ENCODE data around the gene RERE.
"Not testable (repeated sequence)": the region's sequence is repeated elsewhere in the genome, so short reads cannot be mapped to it uniquely, and the experiment has no call there.

Gene RERE

GRCh38 chr1:8390707-8391106, 426.7 kb downstream of the RERE start:
- no peak for DNase-seq

- no peak for DNase-seq
Measured at GRCh38 chr1:8389958-8390535, 427.4 kb downstream of the RERE start.

GRCh38 chr1:8388732-8389562, 428.5 kb downstream of the RERE start:
- no peak for DNase-seq

- no peak for DNase-seq
Measured at GRCh38 chr1:8386247-8386646, 431.2 kb downstream of the RERE start.

GRCh38 chr1:8384577-8384976, 432.9 kb downstream of the RERE start:
- DNase-seq = no peak

GRCh38 chr1:8384088-8384487, 433.4 kb downstream of the RERE start:
- DNase-seq = no peak

GRCh38 chr1:8382608-8383505, 434.6 kb downstream of the RERE start:
- no peak for DNase-seq

- no peak for DNase-seq
Measured at GRCh38 chr1:8382051-8382505, 435.4 kb downstream of the RERE start.

- no peak for DNase-seq
Measured at GRCh38 chr1:8381618-8382017, 435.8 kb downstream of the RERE start.

GRCh38 chr1:8380310-8380709, 437.1 kb downstream of the RERE start:
- DNase-seq = not testable (repeated sequence)

GRCh38 chr1:8379513-8380186, 437.8 kb downstream of the RERE start:
- no peak for DNase-seq

GRCh38 chr1:8378981-8379470, 438.4 kb downstream of the RERE start:
- no peak for DNase-seq

- no peak for DNase-seq
Measured at GRCh38 chr1:8378178-8378577, 439.3 kb downstream of the RERE start.

- DNase-seq = no peak
Measured at GRCh38 chr1:8377271-8377981, 440.0 kb downstream of the RERE start.

- no peak for DNase-seq
Measured at GRCh38 chr1:8376358-8376840, 441.0 kb downstream of the RERE start.

GRCh38 chr1:8374812-8375211, 442.6 kb downstream of the RERE start:
- peak in 1 of 2 experiments; percentile 30 for DNase-seq

- no peak for DNase-seq
Measured at GRCh38 chr1:8374356-8374755, 443.1 kb downstream of the RERE start.

GRCh38 chr1:8373581-8374241, 443.7 kb downstream of the RERE start:
- no peak for DNase-seq

GRCh38 chr1:8373125-8373524, 444.3 kb downstream of the RERE start:
- no peak for DNase-seq

- DNase-seq = no peak
Measured at GRCh38 chr1:8371372-8371991, 446.0 kb downstream of the RERE start.

GRCh38 chr1:8370905-8371315, 446.5 kb downstream of the RERE start:
- DNase-seq = peak; percentile 28 to 44

Data from NCI-H526 (cell line).